Lower leg skin (tissue), 3 donors: ENCODE measurements around the gene ONECUT2.

Source experiments
- POLR2A ChIP-seq, 2 donors: fragments of 450-650 bp; IDR thresholded peaks; one replicate each; pipeline ENCODE4 v1.6.1; 2016 to 2017; ENCODE audit warnings: antibody characterized with exemption in 2 of 2, mild to moderate bottlenecking in 1 of 2, moderate library complexity in 1 of 2
- TF ChIP-seq, protein P1 (sequence below), 3 donors: fragments of 450-650 bp; IDR thresholded peaks; one replicate each; pipeline ENCODE4 v1.5.1; 2016; ENCODE audit warnings: antibody characterized with exemption in 3 of 3, mild to moderate bottlenecking in 3 of 3, moderate library complexity in 2 of 3

- TF ChIP-seq, protein P1, sequence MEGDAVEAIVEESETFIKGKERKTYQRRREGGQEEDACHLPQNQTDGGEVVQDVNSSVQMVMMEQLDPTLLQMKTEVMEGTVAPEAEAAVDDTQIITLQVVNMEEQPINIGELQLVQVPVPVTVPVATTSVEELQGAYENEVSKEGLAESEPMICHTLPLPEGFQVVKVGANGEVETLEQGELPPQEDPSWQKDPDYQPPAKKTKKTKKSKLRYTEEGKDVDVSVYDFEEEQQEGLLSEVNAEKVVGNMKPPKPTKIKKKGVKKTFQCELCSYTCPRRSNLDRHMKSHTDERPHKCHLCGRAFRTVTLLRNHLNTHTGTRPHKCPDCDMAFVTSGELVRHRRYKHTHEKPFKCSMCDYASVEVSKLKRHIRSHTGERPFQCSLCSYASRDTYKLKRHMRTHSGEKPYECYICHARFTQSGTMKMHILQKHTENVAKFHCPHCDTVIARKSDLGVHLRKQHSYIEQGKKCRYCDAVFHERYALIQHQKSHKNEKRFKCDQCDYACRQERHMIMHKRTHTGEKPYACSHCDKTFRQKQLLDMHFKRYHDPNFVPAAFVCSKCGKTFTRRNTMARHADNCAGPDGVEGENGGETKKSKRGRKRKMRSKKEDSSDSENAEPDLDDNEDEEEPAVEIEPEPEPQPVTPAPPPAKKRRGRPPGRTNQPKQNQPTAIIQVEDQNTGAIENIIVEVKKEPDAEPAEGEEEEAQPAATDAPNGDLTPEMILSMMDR (IDR thresholded peaks at IDR 0.05) = no peak
- no peak for TF ChIP-seq POLR2A (IDR thresholded peaks at IDR 0.05)
Measured at GRCh38 chr18:57497372-57498294, 62.5 kb downstream of the ONECUT2 start.
